C4-2B (cell line): ENCODE results near the gene NR1H4.

Experiments used
- H3K27ac ChIP-seq: fragments of 450-650 bp; 2 replicates; pipeline ENCODE4 v1.5.1; 2017
- CTCF ChIP-seq: fragments of 450-650 bp; conservative IDR thresholded peaks from 2 replicates; pipeline ENCODE4 v1.5.1; 2017; ENCODE audit warnings: mild to moderate bottlenecking
- ZFX ChIP-seq: fragments of 450-650 bp; IDR thresholded peaks from 2 replicates; pipeline ENCODE4 v1.6.1; 2017

NR1H4 gene

GRCh38 chr12:100515968-100516367, 42.3 kb downstream of the NR1H4 start:
- H3K27ac ChIP-seq = no peak overlapping the region
- TF ChIP-seq ZFX (no peak), CTCF (no peak)

GRCh38 chr12:100518376-100518775, 44.7 kb downstream of the NR1H4 start:
- TF ChIP-seq CTCF (no peak), ZFX (no peak)
- H3K27ac ChIP-seq = no peak overlapping the region

- TF ChIP-seq ZFX (no peak), CTCF (no peak)
- H3K27ac ChIP-seq = no peak overlapping the region
Observed at GRCh38 chr12:100520048-100520769, 46.5 kb downstream of the NR1H4 start.

- H3K27ac ChIP-seq = no peak overlapping the region
- no peak for TF ChIP-seq ZFX
- TF ChIP-seq CTCF = no peak
Observed at GRCh38 chr12:100521958-100522357, 48.3 kb downstream of the NR1H4 start.

GRCh38 chr12:100528034-100528433, 54.4 kb downstream of the NR1H4 start:
- no peak overlapping the region for H3K27ac ChIP-seq
- TF ChIP-seq ZFX = no peak
- TF ChIP-seq CTCF = no peak

GRCh38 chr12:100528471-100529127, 54.9 kb downstream of the NR1H4 start:
- no peak for TF ChIP-seq CTCF
- TF ChIP-seq ZFX = no peak
- H3K27ac ChIP-seq = no peak overlapping the region

- no peak overlapping the region for H3K27ac ChIP-seq
- TF ChIP-seq ZFX = no peak
- TF ChIP-seq CTCF = no peak
Observed at GRCh38 chr12:100529756-100530350, 56.2 kb downstream of the NR1H4 start.
